ENCODE data around the gene CCDC12.

Gene CCDC12

DNA sequence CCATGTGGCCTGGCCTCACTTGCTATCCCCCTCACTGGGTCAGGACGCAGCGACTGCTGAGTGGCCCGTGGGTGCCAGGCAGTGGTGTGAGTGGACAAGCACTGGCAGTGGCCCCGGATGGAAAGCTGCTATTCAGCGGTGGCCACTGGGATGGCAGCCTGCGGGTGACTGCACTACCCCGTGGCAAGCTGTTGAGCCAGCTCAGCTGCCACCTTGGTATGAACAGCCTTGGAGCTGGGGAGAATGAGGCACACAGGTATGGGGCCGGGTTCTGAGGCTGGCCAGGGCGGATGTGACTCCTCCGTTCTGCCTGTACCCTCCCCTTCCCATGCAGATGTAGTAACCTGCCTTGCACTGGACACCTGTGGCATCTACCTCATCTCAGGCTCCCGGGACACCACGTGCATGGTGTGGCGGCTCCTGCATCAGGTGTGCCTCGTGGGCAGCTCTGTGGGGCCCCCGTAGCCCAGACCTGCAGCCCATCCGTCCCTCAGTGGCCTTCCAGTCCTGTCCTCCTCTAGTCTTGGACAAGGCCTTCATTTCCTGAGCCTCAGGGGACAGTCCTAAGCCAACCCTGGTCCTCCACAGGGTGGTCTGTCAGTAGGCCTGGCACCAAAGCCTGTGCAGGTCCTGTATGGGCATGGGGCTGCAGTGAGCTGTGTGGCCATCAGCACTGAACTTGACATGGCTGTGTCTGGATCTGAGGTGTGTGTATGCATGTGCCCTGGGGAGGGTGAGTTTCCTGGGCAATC, 31.1 kb upstream of the CCDC12 start:
- H3K4me3 ChIP-seq (ENCODE audit: low read length in 2 of 2) = no peak overlapping the region
- H3K27ac ChIP-seq (ENCODE audit: low read length) = no peak overlapping the region
- peaks cover 9% of the 10 kb centered on the region for H3K4me1 ChIP-seq (ENCODE audit: control insufficient read depth, insufficient read depth, low read length)
- no peak overlapping the region for H3K9ac ChIP-seq (ENCODE audit: low read length in 2 of 2)
- no peaks in the 10 kb centered on the region for H3K9me3 ChIP-seq (ENCODE audit: control insufficient read depth in 2 of 2, low read length in 2 of 2)
- no peaks in the 10 kb centered on the region for H3K27me3 ChIP-seq (ENCODE audit: control insufficient read depth in 1 of 2, insufficient read depth in 2 of 2, low read length in 2 of 2)
- H3K36me3 ChIP-seq (ENCODE audit: control insufficient read depth in 2 of 2, insufficient read depth in 2 of 2, low read length in 2 of 2) = peaks cover 4 to 13% of the 10 kb centered on the region in 2 donors

DNA sequence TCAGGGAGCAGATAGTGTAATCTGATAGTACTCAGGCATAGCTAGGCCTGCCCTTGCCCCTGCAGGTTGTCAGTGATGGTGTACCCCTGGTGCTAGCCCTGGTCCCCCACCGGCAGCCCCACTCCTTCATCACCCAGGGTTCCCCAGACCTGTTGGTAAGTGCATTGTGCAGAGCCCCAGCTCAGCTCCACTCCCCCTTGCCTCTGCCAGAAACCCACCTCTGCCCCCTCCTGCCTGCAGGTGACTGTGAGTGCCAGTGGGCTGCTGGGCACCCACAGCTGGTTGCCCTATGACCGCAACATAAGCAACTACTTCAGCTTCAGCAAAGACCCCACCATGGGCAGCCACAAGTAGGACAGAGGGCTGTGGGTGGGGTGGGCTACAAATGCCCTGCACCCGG, 30.5 kb upstream of the CCDC12 start:
- Histone ChIP-seq H3K4me3 (ENCODE audit: low read length in 2 of 2) (no peak overlapping the region), H3K27ac (ENCODE audit: low read length) (no peak overlapping the region), H3K36me3 (ENCODE audit: control insufficient read depth in 2 of 2, insufficient read depth in 2 of 2, low read length in 2 of 2) (peaks cover 4 to 13% of the 10 kb centered on the region in 2 donors), H3K27me3 (ENCODE audit: control insufficient read depth in 1 of 2, insufficient read depth in 2 of 2, low read length in 2 of 2) (no peaks in the 10 kb centered on the region), H3K9ac (ENCODE audit: low read length in 2 of 2) (no peak overlapping the region), H3K4me1 (ENCODE audit: control insufficient read depth, insufficient read depth, low read length) (peaks cover 9% of the 10 kb centered on the region), H3K9me3 (ENCODE audit: control insufficient read depth in 2 of 2, low read length in 2 of 2) (no peaks in the 10 kb centered on the region)

DNA sequence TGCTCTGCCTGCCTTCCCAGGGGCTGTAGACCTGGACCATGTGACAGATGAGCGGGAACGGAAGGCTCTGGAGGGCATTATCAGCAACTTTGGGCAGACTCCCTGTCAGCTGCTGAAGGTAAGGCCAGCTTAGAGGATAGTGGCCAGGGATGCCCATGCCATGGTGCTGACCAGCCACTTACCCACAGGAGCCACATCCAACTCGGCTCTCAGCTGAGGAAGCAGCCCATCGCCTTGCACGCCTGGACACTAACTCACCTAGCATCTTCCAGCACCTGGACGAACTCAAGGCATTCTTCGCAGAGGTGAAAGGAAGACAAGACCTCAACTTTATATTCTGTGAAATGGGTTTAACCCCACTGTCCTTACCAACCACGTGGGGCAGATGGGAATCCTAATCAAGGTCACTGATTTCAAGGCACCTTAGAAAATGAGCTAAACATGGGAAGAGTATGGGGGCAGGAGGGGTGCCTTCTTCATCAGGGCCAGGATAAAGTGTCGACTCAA, 29.7 kb upstream of the CCDC12 start:
- H3K27ac ChIP-seq (ENCODE audit: low read length) = no peak overlapping the region
- H3K27me3 ChIP-seq (ENCODE audit: control insufficient read depth in 1 of 2, insufficient read depth in 2 of 2, low read length in 2 of 2) = no peaks in the 10 kb centered on the region
- H3K4me1 ChIP-seq (ENCODE audit: control insufficient read depth, insufficient read depth, low read length) = peaks cover 9% of the 10 kb centered on the region
- no peaks in the 10 kb centered on the region for H3K9me3 ChIP-seq (ENCODE audit: control insufficient read depth in 2 of 2, low read length in 2 of 2)
- H3K4me3 ChIP-seq (ENCODE audit: low read length in 2 of 2) = no peak overlapping the region
- H3K36me3 ChIP-seq (ENCODE audit: control insufficient read depth in 2 of 2, insufficient read depth in 2 of 2, low read length in 2 of 2) = peaks cover 5 to 17% of the 10 kb centered on the region in 2 donors
- H3K9ac ChIP-seq (ENCODE audit: low read length in 2 of 2) = no peak overlapping the region

DNA sequence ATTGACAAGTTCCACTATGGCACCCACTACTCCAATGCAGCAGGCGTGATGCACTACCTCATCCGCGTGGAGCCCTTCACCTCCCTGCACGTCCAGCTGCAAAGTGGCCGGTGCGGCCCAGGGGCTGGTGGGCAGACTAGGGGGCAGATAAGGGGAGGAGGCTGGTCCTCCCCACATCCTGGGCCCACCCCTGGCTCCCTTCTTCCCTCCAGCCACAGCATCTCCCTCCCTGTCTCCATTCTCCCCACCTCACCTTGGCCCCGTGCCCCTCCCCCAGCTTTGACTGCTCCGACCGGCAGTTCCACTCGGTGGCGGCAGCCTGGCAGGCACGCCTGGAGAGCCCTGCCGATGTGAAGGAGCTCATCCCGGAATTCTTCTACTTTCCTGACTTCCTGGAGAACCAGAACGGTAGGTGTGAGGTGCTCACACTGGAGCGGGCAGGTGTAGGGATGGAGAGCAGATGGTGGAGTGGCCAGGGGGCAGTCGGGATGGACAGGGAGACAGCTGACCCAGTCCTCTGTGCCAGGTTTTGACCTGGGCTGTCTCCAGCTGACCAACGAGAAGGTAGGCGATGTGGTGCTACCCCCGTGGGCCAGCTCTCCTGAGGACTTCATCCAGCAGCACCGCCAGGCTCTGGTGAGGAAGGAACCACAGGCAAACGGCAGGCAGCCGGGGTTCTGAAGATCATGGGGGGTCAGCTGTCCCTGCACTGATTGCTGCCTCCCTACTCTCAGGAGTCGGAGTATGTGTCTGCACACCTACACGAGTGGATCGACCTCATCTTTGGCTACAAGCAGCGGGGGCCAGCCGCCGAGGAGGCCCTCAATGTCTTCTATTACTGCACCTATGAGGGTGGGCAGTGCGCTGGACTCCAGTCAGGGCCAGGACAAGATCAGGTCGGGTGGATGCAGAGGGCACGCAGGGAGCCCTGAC, 28.9 kb upstream of the CCDC12 start:
- Histone ChIP-seq H3K4me1 (ENCODE audit: control insufficient read depth, insufficient read depth, low read length) (peaks cover 9% of the 10 kb centered on the region), H3K4me3 (ENCODE audit: low read length in 2 of 2) (no peak overlapping the region), H3K9me3 (ENCODE audit: control insufficient read depth in 2 of 2, low read length in 2 of 2) (no peaks in the 10 kb centered on the region), H3K36me3 (ENCODE audit: control insufficient read depth in 2 of 2, insufficient read depth in 2 of 2, low read length in 2 of 2) (peaks cover 9 to 19% of the 10 kb centered on the region in 2 donors), H3K9ac (ENCODE audit: low read length in 2 of 2) (no peak overlapping the region), H3K27me3 (ENCODE audit: control insufficient read depth in 1 of 2, insufficient read depth in 2 of 2, low read length in 2 of 2) (no peaks in the 10 kb centered on the region), H3K27ac (ENCODE audit: low read length) (no peak overlapping the region)

DNA sequence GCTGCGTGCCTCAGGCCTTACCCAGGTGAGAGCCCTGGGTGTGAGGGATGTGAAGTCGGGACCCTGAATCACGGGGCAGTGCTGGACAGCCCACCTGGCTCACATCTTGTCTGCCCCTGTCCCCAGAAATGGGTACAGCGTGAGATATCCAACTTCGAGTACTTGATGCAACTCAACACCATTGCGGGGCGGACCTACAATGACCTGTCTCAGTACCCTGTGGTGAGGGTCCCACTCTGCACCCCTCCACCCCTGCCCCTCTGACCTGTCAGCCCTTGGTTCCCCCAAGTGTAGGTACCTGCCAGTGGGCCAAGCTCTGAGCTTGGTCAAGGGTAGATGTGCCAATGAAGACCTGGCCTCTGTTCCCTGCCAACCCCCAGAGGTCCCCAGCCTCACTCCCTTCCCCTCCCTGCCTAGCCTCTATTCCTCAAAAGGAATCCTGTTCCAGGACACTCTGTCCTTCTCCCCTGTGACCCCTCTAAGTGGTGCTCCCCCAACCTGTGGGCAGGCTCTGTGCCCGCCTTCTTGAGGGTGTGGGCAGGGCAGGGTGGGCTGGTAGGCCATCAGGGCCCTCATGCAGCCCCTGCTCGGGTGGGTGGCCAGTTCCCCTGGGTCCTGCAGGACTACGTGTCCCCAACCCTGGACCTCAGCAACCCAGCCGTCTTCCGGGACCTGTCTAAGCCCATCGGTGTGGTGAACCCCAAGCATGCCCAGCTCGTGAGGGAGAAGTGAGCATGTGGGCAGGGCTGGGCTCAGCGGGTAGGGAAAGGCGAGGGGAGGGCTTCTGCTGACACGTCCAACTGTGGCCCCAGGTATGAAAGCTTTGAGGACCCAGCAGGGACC, 28.0 kb upstream of the CCDC12 start:
- Histone ChIP-seq H3K9me3 (ENCODE audit: control insufficient read depth in 2 of 2, low read length in 2 of 2) (no peaks in the 10 kb centered on the region), H3K36me3 (ENCODE audit: control insufficient read depth in 2 of 2, insufficient read depth in 2 of 2, low read length in 2 of 2) (peaks cover 9 to 23% of the 10 kb centered on the region in 2 donors), H3K27me3 (ENCODE audit: control insufficient read depth in 1 of 2, insufficient read depth in 2 of 2, low read length in 2 of 2) (no peaks in the 10 kb centered on the region), H3K4me3 (ENCODE audit: low read length in 2 of 2) (no peak overlapping the region), H3K9ac (ENCODE audit: low read length in 2 of 2) (no peak overlapping the region), H3K27ac (ENCODE audit: low read length) (no peak overlapping the region), H3K4me1 (ENCODE audit: control insufficient read depth, insufficient read depth, low read length) (peaks cover 2% of the 10 kb centered on the region)

DNA sequence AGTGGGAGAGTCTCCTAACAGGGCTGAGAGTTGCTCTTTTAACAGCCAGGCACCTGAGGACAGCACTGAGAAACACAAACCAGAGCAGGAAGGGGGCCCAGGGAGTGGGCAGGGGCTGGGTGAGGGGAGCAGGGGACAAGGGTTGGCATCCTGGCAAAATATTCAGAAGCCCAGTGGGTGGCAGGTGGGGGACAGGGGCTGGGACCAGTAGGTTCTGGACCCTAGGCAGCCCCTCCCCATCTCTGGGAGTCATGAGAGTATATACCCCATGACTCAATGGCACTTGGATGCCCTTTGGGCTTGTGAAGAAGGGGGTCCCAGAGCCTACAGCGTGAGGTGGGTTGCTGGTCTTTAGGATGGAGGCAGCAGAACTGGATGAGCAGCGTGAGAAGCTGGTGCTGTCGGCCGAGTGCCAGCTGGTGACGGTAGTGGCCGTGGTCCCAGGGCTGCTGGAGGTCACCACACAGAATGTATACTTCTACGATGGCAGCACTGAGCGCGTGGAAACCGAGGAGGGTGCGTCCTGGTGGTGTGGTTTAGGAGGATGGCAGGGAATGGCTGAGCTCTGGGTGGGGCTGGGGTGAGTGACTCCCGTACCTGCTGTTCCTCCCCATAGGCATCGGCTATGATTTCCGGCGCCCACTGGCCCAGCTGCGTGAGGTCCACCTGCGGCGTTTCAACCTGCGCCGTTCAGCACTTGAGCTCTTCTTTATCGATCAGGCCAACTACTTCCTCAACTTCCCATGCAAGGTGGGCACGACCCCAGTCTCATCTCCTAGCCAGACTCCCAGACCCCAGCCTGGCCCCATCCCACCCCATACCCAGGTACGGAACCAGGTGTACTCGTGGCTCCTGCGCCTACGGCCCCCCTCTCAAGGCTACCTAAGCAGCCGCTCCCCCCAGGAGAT, 27.2 kb upstream of the CCDC12 start:
- H3K27ac ChIP-seq (ENCODE audit: low read length) = no peak overlapping the region
- peaks cover 9 to 23% of the 10 kb centered on the region in 2 donors for H3K36me3 ChIP-seq (ENCODE audit: control insufficient read depth in 2 of 2, insufficient read depth in 2 of 2, low read length in 2 of 2)
- H3K4me1 ChIP-seq (ENCODE audit: control insufficient read depth, insufficient read depth, low read length) = no peaks in the 10 kb centered on the region
- H3K9ac ChIP-seq (ENCODE audit: low read length in 2 of 2) = no peak overlapping the region
- H3K27me3 ChIP-seq (ENCODE audit: control insufficient read depth in 1 of 2, insufficient read depth in 2 of 2, low read length in 2 of 2) = no peaks in the 10 kb centered on the region
- no peak overlapping the region for H3K4me3 ChIP-seq (ENCODE audit: low read length in 2 of 2)
- no peaks in the 10 kb centered on the region for H3K9me3 ChIP-seq (ENCODE audit: control insufficient read depth in 2 of 2, low read length in 2 of 2)

DNA sequence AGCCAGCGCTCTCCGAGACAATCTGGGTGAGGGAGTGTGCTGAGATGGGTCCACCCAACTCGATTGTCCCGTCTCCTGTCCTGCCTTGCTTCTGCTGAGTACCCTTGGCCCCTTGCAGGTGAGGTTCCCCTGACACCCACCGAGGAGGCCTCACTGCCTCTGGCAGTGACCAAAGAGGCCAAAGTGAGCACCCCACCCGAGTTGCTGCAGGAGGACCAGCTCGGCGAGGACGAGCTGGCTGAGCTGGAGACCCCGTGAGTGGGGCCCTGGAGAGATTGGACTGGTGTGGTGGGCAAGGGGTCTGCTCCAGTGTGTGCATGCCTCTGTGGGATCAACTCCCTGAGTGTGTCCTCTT, 26.5 kb upstream of the CCDC12 start:
- Histone ChIP-seq H3K27me3 (ENCODE audit: control insufficient read depth in 1 of 2, insufficient read depth in 2 of 2, low read length in 2 of 2) (no peaks in the 10 kb centered on the region), H3K27ac (ENCODE audit: low read length) (no peak overlapping the region), H3K36me3 (ENCODE audit: control insufficient read depth in 2 of 2, insufficient read depth in 2 of 2, low read length in 2 of 2) (peaks cover 9 to 23% of the 10 kb centered on the region in 2 donors), H3K4me1 (ENCODE audit: control insufficient read depth, insufficient read depth, low read length) (peaks cover 4% of the 10 kb centered on the region), H3K9me3 (ENCODE audit: control insufficient read depth in 2 of 2, low read length in 2 of 2) (no peaks in the 10 kb centered on the region), H3K9ac (ENCODE audit: low read length in 2 of 2) (no peak overlapping the region), H3K4me3 (ENCODE audit: low read length in 2 of 2) (no peak overlapping the region)

DNA sequence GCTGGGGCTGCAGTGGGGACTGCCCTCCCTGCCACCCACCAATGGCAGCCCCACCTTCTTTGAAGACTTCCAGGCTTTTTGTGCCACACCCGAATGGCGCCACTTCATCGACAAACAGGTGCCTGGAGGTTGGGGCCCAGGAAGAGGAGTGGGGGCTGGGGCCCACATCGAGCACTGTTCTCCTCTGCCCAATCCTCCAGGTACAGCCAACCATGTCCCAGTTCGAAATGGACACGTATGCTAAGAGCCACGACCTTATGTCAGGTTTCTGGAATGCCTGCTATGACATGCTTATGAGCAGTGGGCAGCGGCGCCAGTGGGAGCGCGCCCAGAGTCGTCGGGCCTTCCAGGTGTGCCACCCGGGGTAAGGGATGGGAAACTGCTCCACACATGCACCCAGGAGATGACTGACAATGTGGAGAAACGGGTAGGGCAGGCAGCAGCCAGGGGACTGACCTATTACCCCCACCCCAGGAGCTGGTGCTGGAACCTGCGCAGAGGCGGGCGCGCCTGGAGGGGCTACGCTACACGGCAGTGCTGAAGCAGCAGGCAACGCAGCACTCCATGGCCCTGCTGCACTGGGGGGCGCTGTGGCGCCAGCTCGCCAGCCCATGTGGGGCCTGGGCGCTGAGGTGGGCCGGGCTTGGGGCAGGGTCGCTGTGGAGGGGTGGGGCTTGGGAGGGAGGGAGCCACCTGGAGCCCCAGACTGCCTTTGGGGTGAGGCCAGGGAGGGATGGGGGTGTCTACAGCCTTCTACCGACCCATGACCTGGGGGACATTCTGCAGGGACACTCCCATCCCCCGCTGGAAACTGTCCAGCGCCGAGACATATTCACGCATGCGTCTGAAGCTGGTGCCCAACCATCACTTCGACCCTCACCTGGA, 25.9 kb upstream of the CCDC12 start:
- H3K9ac ChIP-seq (ENCODE audit: low read length in 2 of 2) = no peak overlapping the region
- no peak overlapping the region for H3K27ac ChIP-seq (ENCODE audit: low read length)
- H3K36me3 ChIP-seq (ENCODE audit: control insufficient read depth in 2 of 2, insufficient read depth in 2 of 2, low read length in 2 of 2) = peaks cover 9 to 23% of the 10 kb centered on the region in 2 donors
- no peak overlapping the region for H3K4me3 ChIP-seq (ENCODE audit: low read length in 2 of 2)
- peaks cover 4% of the 10 kb centered on the region for H3K4me1 ChIP-seq (ENCODE audit: control insufficient read depth, insufficient read depth, low read length)
- no peaks in the 10 kb centered on the region for H3K9me3 ChIP-seq (ENCODE audit: control insufficient read depth in 2 of 2, low read length in 2 of 2)
- H3K27me3 ChIP-seq (ENCODE audit: control insufficient read depth in 1 of 2, insufficient read depth in 2 of 2, low read length in 2 of 2) = no peaks in the 10 kb centered on the region

DNA sequence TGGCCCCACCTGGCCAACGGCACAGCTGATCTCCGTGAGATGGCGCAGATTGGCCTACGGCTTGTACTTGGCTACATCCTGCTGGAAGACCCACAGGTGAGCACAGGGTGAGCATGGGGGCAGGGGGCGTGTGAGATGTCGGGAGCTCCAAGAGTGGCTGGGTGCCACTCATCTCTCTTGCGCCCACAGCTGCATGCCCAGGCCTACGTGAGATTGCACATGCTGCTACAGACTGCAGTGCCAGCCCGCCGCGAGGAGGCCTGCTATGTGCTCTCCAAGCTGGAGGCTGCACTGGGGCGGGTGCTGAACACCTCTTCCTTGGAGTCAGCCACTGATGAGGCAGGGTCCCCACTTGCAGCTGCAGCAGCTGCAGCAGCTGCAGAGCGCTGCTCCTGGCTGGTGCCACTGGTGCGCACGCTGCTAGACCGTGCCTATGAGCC, 25.2 kb upstream of the CCDC12 start:
- H3K4me1 ChIP-seq (ENCODE audit: control insufficient read depth, insufficient read depth, low read length) = peaks cover 4% of the 10 kb centered on the region
- H3K4me3 ChIP-seq (ENCODE audit: low read length in 2 of 2) = no peak overlapping the region
- no peak overlapping the region for H3K9ac ChIP-seq (ENCODE audit: low read length in 2 of 2)
- H3K36me3 ChIP-seq (ENCODE audit: control insufficient read depth in 2 of 2, insufficient read depth in 2 of 2, low read length in 2 of 2) = peaks cover 9 to 23% of the 10 kb centered on the region in 2 donors
- H3K27me3 ChIP-seq (ENCODE audit: control insufficient read depth in 1 of 2, insufficient read depth in 2 of 2, low read length in 2 of 2) = no peaks in the 10 kb centered on the region
- H3K27ac ChIP-seq (ENCODE audit: low read length) = no peak overlapping the region
- H3K9me3 ChIP-seq (ENCODE audit: control insufficient read depth in 2 of 2, low read length in 2 of 2) = no peaks in the 10 kb centered on the region
